AML-193 (cell line): Measurements from ENCODE around the gene RBM22.
"Not testable (repeated sequence)": the region's sequence is repeated elsewhere in the genome, so short reads cannot be mapped to it uniquely, and the experiment has no call there.

ENCODE experiments used
- DNase-seq, 2 experiments: peaks; one replicate each; lab custom pipeline; 2025; lab: John Stamatoyannopoulos, UW

The RBM22 gene

GRCh38 chr5:150700594-150701377 lies at the start of gene RBM22:
TSS of gene RBM22 (minus strand) at chr5:150701062. CDS start at chr5:150700985, 77 bp downstream.
- DNase-seq, result peak; percentile 79 to 84

- DNase-seq, result no peak
Measured at GRCh38 chr5:150750469-150750868, 49.6 kb upstream of the RBM22 start.

- DNase-seq, result not testable (repeated sequence)
Measured at GRCh38 chr5:150743142-150743488, 42.3 kb upstream of the RBM22 start.

GRCh38 chr5:150742455-150743141 lies 41.7 kb upstream of the RBM22 start:
- DNase-seq, result not testable (repeated sequence)

GRCh38 chr5:150740992-150741391 lies 40.1 kb upstream of the RBM22 start:
- DNase-seq, result no peak

- no peak for DNase-seq
Measured at GRCh38 chr5:150738862-150739261, 38.0 kb upstream of the RBM22 start.

GRCh38 chr5:150734579-150735384 lies 33.9 kb upstream of the RBM22 start:
- peak; percentile 69 to 73 for DNase-seq

- DNase-seq, result no peak
Measured at GRCh38 chr5:150731669-150732242, 30.9 kb upstream of the RBM22 start.

- DNase-seq, result no peak
Measured at GRCh38 chr5:150729859-150730258, 29.0 kb upstream of the RBM22 start.

GRCh38 chr5:150723845-150724244 lies 23.0 kb upstream of the RBM22 start:
- DNase-seq, result no peak

GRCh38 chr5:150710165-150710564 lies 9.3 kb upstream of the RBM22 start:
- DNase-seq, result peak in 1 of 2 experiments; percentile 6

GRCh38 chr5:150706776-150707390 lies 6.0 kb upstream of the RBM22 start:
- no peak for DNase-seq

GRCh38 chr5:150703762-150704161 lies 2.9 kb upstream of the RBM22 start:
- DNase-seq, result peak; percentile 61 to 62

- no peak for DNase-seq
Measured at GRCh38 chr5:150700246-150700593, 642 bp downstream of the RBM22 start.

- no peak for DNase-seq
Measured at GRCh38 chr5:150694612-150695011, 6.2 kb downstream of the RBM22 start.

GRCh38 chr5:150692276-150692675 lies 8.6 kb downstream of the RBM22 start:
- no peak for DNase-seq

- no peak for DNase-seq
Measured at GRCh38 chr5:150690760-150691159, 10.1 kb downstream of the RBM22 start.

GRCh38 chr5:150689120-150689519 lies 11.7 kb downstream of the RBM22 start:
- DNase-seq, result no peak

GRCh38 chr5:150676578-150676977 lies 24.3 kb downstream of the RBM22 start:
- DNase-seq, result no peak

GRCh38 chr5:150675069-150675468 lies 25.8 kb downstream of the RBM22 start:
- DNase-seq, result peak; percentile 12 to 16

GRCh38 chr5:150674341-150674821 lies 26.5 kb downstream of the RBM22 start:
- no peak for DNase-seq

GRCh38 chr5:150672884-150673275 lies 28.0 kb downstream of the RBM22 start:
- no peak for DNase-seq
